Measurements from ENCODE around the gene UBE2I.

DNA sequence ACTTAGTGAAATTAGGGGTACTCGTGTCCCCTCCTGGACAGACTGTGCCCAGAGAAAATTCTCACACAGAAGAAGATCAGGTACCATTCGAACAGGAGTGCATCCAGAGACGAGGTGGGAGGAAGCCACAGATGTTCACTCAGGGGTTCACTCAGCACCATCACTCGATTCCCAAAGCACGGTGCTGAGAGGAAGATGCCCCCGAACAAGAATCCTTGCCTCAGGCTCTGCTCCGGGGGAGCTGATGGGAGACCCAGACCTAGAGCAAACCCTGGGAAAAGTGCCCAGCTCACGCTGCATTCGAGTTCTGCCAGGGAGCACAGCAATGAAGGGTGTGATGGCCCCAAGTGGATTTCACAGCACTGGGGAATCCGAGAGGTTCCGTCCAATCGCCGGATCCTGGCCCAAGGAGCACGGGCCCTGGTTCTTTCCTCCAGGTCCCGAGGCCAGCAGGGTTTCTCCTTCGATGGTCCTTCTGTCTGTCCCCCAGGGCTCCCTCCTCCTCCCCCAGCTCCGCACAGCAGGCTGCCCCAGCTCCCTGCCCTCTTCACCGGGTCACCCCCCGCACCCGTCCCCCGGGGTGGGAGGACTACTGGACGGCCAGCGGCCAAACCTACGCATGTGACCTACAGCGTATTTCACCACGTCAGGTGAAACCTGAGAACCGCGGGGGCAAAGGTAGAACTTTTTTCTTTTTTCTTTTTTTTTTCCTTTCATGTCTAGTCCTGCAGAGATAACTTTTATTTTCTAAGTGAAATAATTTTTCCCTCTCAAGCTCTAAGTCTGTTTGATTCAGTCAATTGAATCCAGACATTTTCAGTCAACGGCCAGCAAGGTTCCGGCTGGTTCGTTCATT, 10.2 kb upstream of the UBE2I start:
- TF ChIP-seq, protein P1, sequence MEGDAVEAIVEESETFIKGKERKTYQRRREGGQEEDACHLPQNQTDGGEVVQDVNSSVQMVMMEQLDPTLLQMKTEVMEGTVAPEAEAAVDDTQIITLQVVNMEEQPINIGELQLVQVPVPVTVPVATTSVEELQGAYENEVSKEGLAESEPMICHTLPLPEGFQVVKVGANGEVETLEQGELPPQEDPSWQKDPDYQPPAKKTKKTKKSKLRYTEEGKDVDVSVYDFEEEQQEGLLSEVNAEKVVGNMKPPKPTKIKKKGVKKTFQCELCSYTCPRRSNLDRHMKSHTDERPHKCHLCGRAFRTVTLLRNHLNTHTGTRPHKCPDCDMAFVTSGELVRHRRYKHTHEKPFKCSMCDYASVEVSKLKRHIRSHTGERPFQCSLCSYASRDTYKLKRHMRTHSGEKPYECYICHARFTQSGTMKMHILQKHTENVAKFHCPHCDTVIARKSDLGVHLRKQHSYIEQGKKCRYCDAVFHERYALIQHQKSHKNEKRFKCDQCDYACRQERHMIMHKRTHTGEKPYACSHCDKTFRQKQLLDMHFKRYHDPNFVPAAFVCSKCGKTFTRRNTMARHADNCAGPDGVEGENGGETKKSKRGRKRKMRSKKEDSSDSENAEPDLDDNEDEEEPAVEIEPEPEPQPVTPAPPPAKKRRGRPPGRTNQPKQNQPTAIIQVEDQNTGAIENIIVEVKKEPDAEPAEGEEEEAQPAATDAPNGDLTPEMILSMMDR (conservative IDR thresholded peaks at IDR 0.05 in 1 of 2, IDR thresholded peaks at IDR 0.05 in 1 of 2; ENCODE audit: low read depth in 1 of 2, low read length in 2 of 2), result no peak
- TF ChIP-seq EZH2 (IDR thresholded peaks at IDR 0.05; ENCODE audit: low read length, missing control alignments), result no peak

Data from fibroblast of lung (primary cell).